ENCODE measurements around the gene WDR91. TPM values are rescaled to one million over a fixed set of nuclear protein-coding genes. Genes with fewer than 3 reads are reported as not detected.

Gene WDR91
- total and polyA plus RNA-seq, 7 experiments from 2014 or later: 3.5 to 59.2 (median 29.6) TPM

DNA sequence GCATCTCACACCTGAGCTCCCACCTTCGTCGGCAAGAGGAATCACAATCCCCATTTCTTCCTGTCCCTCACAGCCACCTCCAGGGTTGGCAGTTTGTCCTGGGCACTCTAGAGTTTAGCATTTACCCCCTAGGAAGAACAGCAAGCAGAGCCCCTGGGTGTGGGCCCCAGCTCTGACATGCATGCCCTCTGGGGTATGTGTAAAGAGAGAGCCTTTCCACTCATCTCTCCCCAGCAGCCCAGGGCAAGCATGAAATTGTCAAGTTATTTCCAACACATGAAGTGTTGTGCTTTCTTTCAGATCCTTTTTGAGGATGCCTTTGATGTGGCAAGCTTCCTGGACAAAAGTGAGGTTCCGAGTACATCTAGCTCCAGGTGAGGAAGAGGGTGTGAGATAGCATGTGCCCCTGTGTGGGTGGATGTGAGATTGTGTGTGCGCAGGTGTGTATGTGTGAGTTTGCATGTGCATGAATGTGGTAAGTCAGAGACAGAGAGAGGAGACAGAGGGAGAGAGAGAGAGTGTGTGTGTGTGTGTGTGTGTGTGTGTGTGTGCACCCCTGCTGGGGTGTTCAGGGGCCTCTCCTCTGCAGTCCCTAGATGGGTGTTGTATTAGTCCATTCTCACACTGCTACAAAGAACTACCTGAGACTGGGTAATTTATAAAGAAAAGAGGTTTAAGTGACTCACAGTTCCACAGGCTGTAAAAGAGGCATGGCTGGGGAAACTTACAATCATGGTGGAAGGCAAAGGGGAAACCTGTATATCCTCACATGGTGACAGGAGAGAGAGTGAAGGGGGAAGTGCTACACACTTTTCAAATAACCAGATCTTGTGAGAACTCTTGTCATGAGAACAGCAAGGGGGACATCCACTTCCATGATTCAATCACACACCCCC is 40.4 kb upstream of the WDR91 start:
- no peaks in the 10 kb centered on the region for H3K36me3 Mint-ChIP-seq
- Histone ChIP-seq H3K4me1 (ENCODE audit: control insufficient read depth in 2 of 2, insufficient read depth in 2 of 2, low read length in 2 of 2) (no peaks in the 10 kb centered on the region), H3K27ac (ENCODE audit: low read depth, low read length) (no peak overlapping the region), H3K4me3 (ENCODE audit: low read length) (no peak overlapping the region), H3K9me3 (ENCODE audit: control insufficient read depth in 2 of 3, low read length in 3 of 3) (no peaks in the 10 kb centered on the region), H3K36me3 (ENCODE audit: control insufficient read depth in 2 of 3, insufficient read depth in 3 of 3, low read length in 3 of 3) (no peaks in the 10 kb centered on the region), H3K27me3 (ENCODE audit: control insufficient read depth in 2 of 2, insufficient read depth in 2 of 2, low read length in 2 of 2) (no peaks in the 10 kb centered on the region)
- intact Hi-C loops (cut with micrococcal nuclease): no loop called here
- ATAC-seq (no peak), DNase-seq (no peak)
- POLR2A ChIA-PET: no interaction called here
- peak overlapping the region in 1 of 9 donors; percentile 42 for H3K27ac Mint-ChIP-seq
- H3K4me3 Mint-ChIP-seq: no peak overlapping the region
- no peaks in the 10 kb centered on the region for H3K9me3 Mint-ChIP-seq
- CTCF ChIA-PET: interaction anchor here (0.6 kb wide), 1 partner anchor 78 kb away, joined by 4 read pairs; no protein-coding TSS in a partner anchor
- H3K27me3 Mint-ChIP-seq: no peaks in the 10 kb centered on the region
- peaks cover 0 to 6% (median 4%) of the 10 kb centered on the region in 7 donors for H3K4me1 Mint-ChIP-seq

DNA sequence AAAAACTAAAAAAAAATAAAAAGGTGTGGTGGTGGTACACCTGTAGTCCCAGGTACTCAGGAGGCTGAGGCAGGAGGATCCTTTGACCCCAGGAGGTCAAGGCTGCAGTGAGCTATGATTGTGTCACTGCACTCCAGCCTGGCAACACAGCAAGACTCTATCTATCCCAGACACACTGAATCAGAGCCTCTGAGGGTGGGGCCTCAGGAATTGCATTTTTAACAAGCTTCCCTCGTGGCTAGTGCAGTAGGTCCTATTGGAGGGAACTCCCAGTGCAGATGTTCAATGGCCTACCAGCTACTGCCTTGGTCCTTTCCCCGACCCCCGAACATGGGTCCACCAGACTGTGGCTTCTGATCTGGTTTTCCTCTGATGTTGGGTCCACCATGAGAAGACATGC is 37.2 kb upstream of the WDR91 start:
- ATAC-seq (no peak), DNase-seq (no peak)
- ChIA-PET CTCF (interaction anchor here (0.7 kb wide), 1 partner anchor 57 kb away, joined by 3 read pairs; no protein-coding TSS in a partner anchor), POLR2A (no interaction called here)
- Mint-ChIP-seq H3K36me3 (no peaks in the 10 kb centered on the region), H3K27ac (no peak overlapping the region), H3K27me3 (peaks cover 0 to 9% (median 0%) of the 10 kb centered on the region in 5 donors), H3K9me3 (no peaks in the 10 kb centered on the region), H3K4me3 (no peak overlapping the region), H3K4me1 (peaks cover 0 to 5% (median 4%) of the 10 kb centered on the region in 7 donors)
- no peaks in the 10 kb centered on the region for H3K36me3 ChIP-seq (ENCODE audit: control insufficient read depth in 2 of 3, insufficient read depth in 3 of 3, low read length in 3 of 3)
- no peaks in the 10 kb centered on the region for H3K27me3 ChIP-seq (ENCODE audit: control insufficient read depth in 2 of 2, insufficient read depth in 2 of 2, low read length in 2 of 2)
- H3K4me1 ChIP-seq (ENCODE audit: control insufficient read depth in 2 of 2, insufficient read depth in 2 of 2, low read length in 2 of 2): no peaks in the 10 kb centered on the region
- intact Hi-C loops (cut with micrococcal nuclease): no loop called here
- H3K4me3 ChIP-seq (ENCODE audit: low read length): no peak overlapping the region
- no peaks in the 10 kb centered on the region for H3K9me3 ChIP-seq (ENCODE audit: control insufficient read depth in 2 of 3, low read length in 3 of 3)
- H3K27ac ChIP-seq (ENCODE audit: low read depth, low read length): no peak overlapping the region

DNA sequence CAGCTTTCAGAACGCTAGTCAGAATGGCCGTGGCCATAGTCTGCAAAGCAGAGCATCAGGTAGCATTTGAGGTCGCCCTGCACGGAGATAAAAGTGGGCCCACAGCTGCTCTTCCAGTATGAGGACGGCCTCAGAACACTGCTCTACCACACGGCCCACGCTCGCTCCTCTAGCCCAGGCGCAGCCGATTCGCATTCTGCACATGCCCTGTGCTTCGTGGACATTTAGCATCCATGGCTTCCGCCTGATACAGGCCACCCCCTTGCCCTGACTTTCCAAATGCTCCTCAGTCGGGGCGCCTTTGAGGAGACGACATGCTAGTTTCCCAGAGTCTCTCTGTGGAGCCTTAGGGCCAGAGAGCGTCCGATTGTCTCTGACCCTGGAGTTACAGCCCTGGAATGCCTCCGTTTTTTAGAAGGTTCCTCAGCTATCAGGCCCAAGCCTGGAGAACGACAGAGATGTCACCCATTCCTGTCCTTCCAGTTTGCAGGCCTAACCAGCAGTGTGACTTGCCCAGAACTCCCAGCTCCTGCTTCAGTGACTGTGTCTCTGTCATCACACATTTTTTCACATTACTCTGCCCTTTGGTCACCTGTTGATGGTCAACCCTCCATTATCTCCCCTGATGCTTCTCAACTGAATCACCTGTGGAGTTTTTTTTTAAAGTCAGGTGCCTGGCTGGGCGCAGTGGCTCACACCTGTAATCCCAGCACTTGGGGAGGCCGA is 36.6 kb upstream of the WDR91 start:
- Histone ChIP-seq H3K27ac (ENCODE audit: low read depth, low read length) (no peak overlapping the region), H3K4me1 (ENCODE audit: control insufficient read depth in 2 of 2, insufficient read depth in 2 of 2, low read length in 2 of 2) (no peaks in the 10 kb centered on the region), H3K4me3 (ENCODE audit: low read length) (no peak overlapping the region), H3K36me3 (ENCODE audit: control insufficient read depth in 2 of 3, insufficient read depth in 3 of 3, low read length in 3 of 3) (no peaks in the 10 kb centered on the region), H3K27me3 (ENCODE audit: control insufficient read depth in 2 of 2, insufficient read depth in 2 of 2, low read length in 2 of 2) (no peaks in the 10 kb centered on the region), H3K9me3 (ENCODE audit: control insufficient read depth in 2 of 3, low read length in 3 of 3) (no peaks in the 10 kb centered on the region)
- ChIA-PET POLR2A (no interaction called here), CTCF (interaction anchor here (0.6 to 0.7 kb wide), 2 partner anchors 25 to 57 kb away, joined by 3 to 4 read pairs; no protein-coding TSS in a partner anchor)
- intact Hi-C loops (cut with micrococcal nuclease): no loop called here
- Mint-ChIP-seq H3K4me3 (no peak overlapping the region), H3K4me1 (peaks cover 0 to 5% (median 4%) of the 10 kb centered on the region in 7 donors), H3K27ac (no peak overlapping the region), H3K27me3 (peaks cover 0 to 9% (median 0%) of the 10 kb centered on the region in 5 donors), H3K9me3 (no peaks in the 10 kb centered on the region), H3K36me3 (no peaks in the 10 kb centered on the region)
- ATAC-seq: no peak
- DNase-seq: no peak

- intact Hi-C loops (cut with micrococcal nuclease): no loop called here
- CTCF ChIA-PET: no interaction called here
- H3K36me3 ChIP-seq (ENCODE audit: control insufficient read depth in 2 of 3, insufficient read depth in 3 of 3, low read length in 3 of 3): no peaks in the 10 kb centered on the region
- POLR2A ChIA-PET: no interaction called here
- Mint-ChIP-seq H3K4me3 (no peak overlapping the region), H3K27ac (no peak overlapping the region), H3K9me3 (no peaks in the 10 kb centered on the region), H3K27me3 (peaks cover 0 to 14% (median 3%) of the 10 kb centered on the region in 5 donors), H3K4me1 (peaks cover 0 to 6% (median 0%) of the 10 kb centered on the region in 7 donors), H3K36me3 (no peaks in the 10 kb centered on the region)
- H3K27ac ChIP-seq (ENCODE audit: low read depth, low read length): no peak overlapping the region
- H3K4me3 ChIP-seq (ENCODE audit: low read length): no peak overlapping the region
- ATAC-seq (no peak), DNase-seq (no peak)
- H3K27me3 ChIP-seq (ENCODE audit: control insufficient read depth in 2 of 2, insufficient read depth in 2 of 2, low read length in 2 of 2): no peaks in the 10 kb centered on the region
- no peaks in the 10 kb centered on the region for H3K9me3 ChIP-seq (ENCODE audit: control insufficient read depth in 2 of 3, low read length in 3 of 3)
- no peaks in the 10 kb centered on the region for H3K4me1 ChIP-seq (ENCODE audit: control insufficient read depth in 2 of 2, insufficient read depth in 2 of 2, low read length in 2 of 2)
These were observed 35.0 kb upstream of the WDR91 start for GRCh38 chr7:135246191-135246825.

DNA sequence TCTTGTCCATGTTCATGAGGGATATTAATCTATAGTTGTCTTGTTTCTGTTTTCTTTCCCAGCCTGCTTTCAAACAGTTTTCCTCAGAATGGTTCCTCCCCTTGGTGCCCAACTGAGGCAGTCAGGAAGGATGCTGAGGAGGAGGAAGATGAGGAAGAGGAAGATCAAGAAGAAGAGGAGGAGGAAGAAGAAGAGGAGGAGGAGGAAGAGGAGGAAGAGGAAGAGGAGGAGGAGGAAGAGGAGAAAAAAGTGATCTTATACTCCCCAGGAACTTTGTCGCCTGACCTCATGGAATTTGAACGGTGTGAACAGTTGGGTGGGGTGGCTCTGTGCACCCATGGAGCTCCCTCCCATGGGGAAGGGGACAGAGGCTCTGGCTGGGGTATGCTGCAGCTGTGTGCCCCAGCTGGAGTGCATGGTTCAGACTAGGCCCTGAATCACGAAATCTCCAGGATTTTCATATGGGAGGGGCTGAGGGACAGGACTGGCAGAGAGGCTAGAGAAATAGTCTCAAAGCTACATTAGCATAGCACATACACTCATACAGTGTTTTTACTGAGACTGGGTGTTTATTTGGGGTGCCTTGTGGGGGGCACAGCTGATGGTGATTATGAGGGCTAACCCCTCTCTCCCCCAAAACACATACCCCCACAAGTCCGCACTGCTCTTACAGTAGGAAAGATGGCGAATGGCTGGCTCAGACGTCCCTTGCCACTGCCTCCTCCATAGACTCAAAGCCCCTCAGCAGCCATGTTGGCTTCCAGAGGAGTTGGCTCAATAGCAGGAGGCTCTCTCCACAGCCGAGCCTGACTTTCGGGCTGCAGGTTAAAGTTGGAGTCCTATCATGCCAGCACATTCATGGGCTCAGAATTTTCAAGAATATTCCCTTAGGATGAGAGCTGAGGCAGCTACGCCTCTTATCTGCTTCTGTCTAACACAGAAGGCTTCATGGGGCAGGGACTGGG is 34.2 kb upstream of the WDR91 start:
- H3K36me3 ChIP-seq (ENCODE audit: control insufficient read depth in 2 of 3, insufficient read depth in 3 of 3, low read length in 3 of 3): no peaks in the 10 kb centered on the region
- no peak overlapping the region for H3K4me3 ChIP-seq (ENCODE audit: low read length)
- Mint-ChIP-seq H3K4me3 (no peak overlapping the region), H3K27ac (no peak overlapping the region), H3K9me3 (no peaks in the 10 kb centered on the region), H3K27me3 (peaks cover 0 to 14% (median 3%) of the 10 kb centered on the region in 5 donors), H3K36me3 (no peaks in the 10 kb centered on the region), H3K4me1 (peaks cover 0 to 6% (median 0%) of the 10 kb centered on the region in 7 donors)
- H3K4me1 ChIP-seq (ENCODE audit: control insufficient read depth in 2 of 2, insufficient read depth in 2 of 2, low read length in 2 of 2): no peaks in the 10 kb centered on the region
- ChIA-PET CTCF (no interaction called here), POLR2A (interaction anchor here (0.6 kb wide), 1 partner anchor 155 kb away, joined by 3 read pairs; no protein-coding TSS in a partner anchor)
- ATAC-seq (no peak), DNase-seq (no peak)
- H3K9me3 ChIP-seq (ENCODE audit: control insufficient read depth in 2 of 3, low read length in 3 of 3): no peaks in the 10 kb centered on the region
- intact Hi-C loops (cut with micrococcal nuclease): no loop called here
- no peaks in the 10 kb centered on the region for H3K27me3 ChIP-seq (ENCODE audit: control insufficient read depth in 2 of 2, insufficient read depth in 2 of 2, low read length in 2 of 2)
- H3K27ac ChIP-seq (ENCODE audit: low read depth, low read length): no peak overlapping the region
